IMR-90 (cell line): ENCODE results near the gene BCL11B. TPM values are rescaled to one million over a fixed set of nuclear protein-coding genes. Genes with fewer than 3 reads are reported as not detected.

Experiments
- ATAC-seq: fragments of 200-7000 bp; cut with Tn5 transposase; 2 replicates; pipeline ENCODE4 v1.9.1; 2020; ENCODE audit warnings: low read depth, mild to moderate bottlenecking, moderate library complexity
- BruUV-seq: library from RNA; stranded (reverse); fragments of 400-500 nt; replicated peaks from 2 replicates; lab custom pipeline; 2021; lab: Mats Ljungman, UMichigan
- CTCF ChIA-PET: fragments of 300-600 bp; formaldehyde crosslinking; extraction: SDS; loops from one replicate; lab custom pipeline; 2021; ENCODE audit warnings: antibody characterized with exemption; lab: Yijun Ruan, JAX
- POLR2A ChIA-PET: fragments of 300-600 bp; sonication (Branson Sonifier 250); formaldehyde crosslinking; loops from one replicate; lab custom pipeline; 2022; ENCODE audit warnings: antibody characterized with exemption; ENCODE audit not compliant: unreplicated experiment; lab: Charles Lee
- DNase-seq: peaks from one replicate; pipeline ENCODE4 v3.0.0; 2013
- H2AFZ ChIP-seq: replicated peaks from 2 replicates; pipeline ENCODE3; 2013; ENCODE audit warnings: low read length, mild to moderate bottlenecking; ENCODE audit not compliant: poor library complexity
- H2AK5ac ChIP-seq: 2 replicates; pipeline ENCODE4 v1.6.1; 2013; ENCODE audit warnings: low read depth, low read length, inconsistent platforms
- H2AK9ac ChIP-seq: replicated peaks from 2 replicates; pipeline ENCODE3; 2013; ENCODE audit warnings: mild to moderate bottlenecking, low read depth, low read length, moderate library complexity; ENCODE audit not compliant: poor library complexity
- H2BK120ac ChIP-seq: 2 replicates; pipeline ENCODE4 v1.6.1; 2013; ENCODE audit warnings: low read depth, low read length, inconsistent platforms
- H2BK15ac ChIP-seq: 3 replicates; pipeline ENCODE4 v1.6.1; 2013; ENCODE audit warnings: low read depth, low read length, inconsistent platforms
- H2BK20ac ChIP-seq: 2 replicates; pipeline ENCODE4 v1.6.1; 2013; ENCODE audit warnings: low read depth, mild to moderate bottlenecking, inconsistent platforms, low read length, moderate library complexity
- H2BK5ac ChIP-seq: 2 replicates; pipeline ENCODE4 v1.6.1; 2013; ENCODE audit warnings: mild to moderate bottlenecking, low read depth, low read length, inconsistent platforms; ENCODE audit not compliant: poor library complexity, severe bottlenecking
- H3K14ac ChIP-seq: replicated peaks from 2 replicates; pipeline ENCODE4 v1.6.1; 2013; ENCODE audit warnings: low read depth, low read length, inconsistent platforms
- H3K18ac ChIP-seq: 2 replicates; pipeline ENCODE4 v1.6.1; 2013; ENCODE audit warnings: low read depth, low read length, control low read depth
- H3K23ac ChIP-seq: 2 replicates; pipeline ENCODE4 v1.6.1; 2013; ENCODE audit warnings: low read depth, low read length, inconsistent platforms
- H3K27ac ChIP-seq: 2 replicates; pipeline ENCODE4 v1.5.1; 2013; ENCODE audit warnings: mild to moderate bottlenecking, control low read depth, low read length; ENCODE audit not compliant: insufficient read depth
- H3K27me3 ChIP-seq: 2 replicates; pipeline ENCODE4 v1.6.1; 2013; ENCODE audit warnings: low read length; ENCODE audit not compliant: control insufficient read depth, insufficient read depth
- H3K36me3 ChIP-seq: 2 replicates; pipeline ENCODE4 v1.6.1; 2013; ENCODE audit warnings: low read length, mixed read lengths; ENCODE audit not compliant: control insufficient read depth, insufficient read depth
- H3K4ac ChIP-seq: 2 replicates; pipeline ENCODE4 v1.6.1; 2013; ENCODE audit warnings: low read depth, low read length, inconsistent platforms
- H3K4me1 ChIP-seq: 2 replicates; pipeline ENCODE4 v1.6.1; 2013; ENCODE audit warnings: low read length, mixed read lengths; ENCODE audit not compliant: control insufficient read depth, insufficient read depth
- H3K4me2 ChIP-seq: 2 replicates; pipeline ENCODE4 v1.6.1; 2013; ENCODE audit warnings: low read depth, mild to moderate bottlenecking, control low read depth, low read length, moderate library complexity
- H3K4me3 ChIP-seq: 2 replicates; pipeline ENCODE4 v1.5.1; 2013; ENCODE audit warnings: low read depth, mild to moderate bottlenecking, control low read depth, low read length, moderate library complexity; ENCODE audit not compliant: insufficient read depth
- H3K56ac ChIP-seq: 2 replicates; pipeline ENCODE4 v1.6.1; 2013; ENCODE audit warnings: low read length, inconsistent platforms; ENCODE audit not compliant: insufficient read depth; ENCODE audit errors: extremely low read depth
- H3K79me1 ChIP-seq, 2 experiments: 2 replicates each; pipeline ENCODE4 v1.6.1; 2013; ENCODE audit warnings: low read length in 2 of 2, inconsistent platforms in 1 of 2, low read depth in 1 of 2
- H3K9ac ChIP-seq: 2 replicates; pipeline ENCODE4 v1.6.1; 2013; ENCODE audit warnings: low read depth, low read length, control low read depth
- H3K9me1 ChIP-seq: 2 replicates; pipeline ENCODE4 v1.6.1; 2013; ENCODE audit warnings: low read length, inconsistent platforms; ENCODE audit not compliant: insufficient read depth
- H3K9me3 ChIP-seq: 2 replicates; pipeline ENCODE4 v1.6.1; 2013; ENCODE audit warnings: low read length; ENCODE audit not compliant: control insufficient read depth, insufficient read depth
- H4K20me1 ChIP-seq: 2 replicates; pipeline ENCODE4 v1.6.1; 2013; ENCODE audit warnings: low read length, inconsistent platforms; ENCODE audit not compliant: insufficient read depth
- H4K5ac ChIP-seq: 2 replicates; pipeline ENCODE4 v1.6.1; 2013; ENCODE audit warnings: mild to moderate bottlenecking, low read depth, low read length, control low read depth
- H4K8ac ChIP-seq, 2 experiments: 2 replicates each; pipeline ENCODE4 v1.6.1; 2013; ENCODE audit warnings: low read depth in 2 of 2, low read length in 2 of 2, control low read depth in 1 of 2, inconsistent platforms in 1 of 2
- H4K91ac ChIP-seq: 2 replicates; pipeline ENCODE4 v1.6.1; 2013; ENCODE audit warnings: low read depth, low read length, inconsistent platforms; ENCODE audit not compliant: insufficient read depth
- BHLHE40 ChIP-seq: fragments of 150-350 bp; IDR thresholded peaks from 2 replicates; pipeline ENCODE4 v1.6.1; 2016; ENCODE audit warnings: mild to moderate bottlenecking, low read depth, low read length
- CEBPB ChIP-seq: IDR thresholded peaks from 2 replicates; pipeline ENCODE4 v1.6.1; 2012; ENCODE audit warnings: low read depth, low read length, improper control_type of control experiment
- CTCF ChIP-seq: conservative IDR thresholded peaks from 2 replicates; pipeline ENCODE4 v1.5.1; 2012; ENCODE audit warnings: mild to moderate bottlenecking, low read depth, low read length, improper control_type of control experiment
- ELK1 ChIP-seq: fragments of 150-350 bp; IDR thresholded peaks from 2 replicates; pipeline ENCODE4 v1.6.1; 2016; ENCODE audit warnings: low read depth, mild to moderate bottlenecking, low read length, moderate library complexity, borderline replicate concordance
- FOS ChIP-seq: fragments of 150-350 bp; IDR thresholded peaks from 2 replicates; pipeline ENCODE4 v1.6.1; 2016; ENCODE audit warnings: low read depth, low read length
- MAFK ChIP-seq: IDR thresholded peaks from 2 replicates; pipeline ENCODE4 v1.6.1; 2012; ENCODE audit warnings: low read depth, low read length, improper control_type of control experiment
- MXI1 ChIP-seq: IDR thresholded peaks from 2 replicates; pipeline ENCODE4 v1.6.1; 2012; ENCODE audit warnings: low read depth, mild to moderate bottlenecking, low read length, moderate library complexity, borderline replicate concordance
- NFE2L2 ChIP-seq: fragments of 150-350 bp; IDR thresholded peaks from 2 replicates; pipeline ENCODE4 v1.6.1; 2016; ENCODE audit warnings: low read depth, mild to moderate bottlenecking, low read length
- POLR2A ChIP-seq: IDR thresholded peaks from 2 replicates; pipeline ENCODE4 v1.6.1; 2012; ENCODE audit warnings: mild to moderate bottlenecking, low read depth, low read length
- RAD21 ChIP-seq: IDR thresholded peaks from 2 replicates; pipeline ENCODE4 v1.6.1; 2012; ENCODE audit warnings: low read length, improper control_type of control experiment
- RCOR1 ChIP-seq: IDR thresholded peaks from 2 replicates; pipeline ENCODE4 v1.6.1; 2012; ENCODE audit warnings: mild to moderate bottlenecking, low read length, improper control_type of control experiment; ENCODE audit not compliant: insufficient replicate concordance
- SMC3 ChIP-seq: fragments of 150-350 bp; IDR thresholded peaks from 2 replicates; pipeline ENCODE4 v1.6.1; 2016; ENCODE audit warnings: low read depth, mild to moderate bottlenecking, antibody characterized with exemption, low read length, moderate library complexity
- USF2 ChIP-seq: fragments of 150-350 bp; IDR thresholded peaks from 2 replicates; pipeline ENCODE4 v1.6.1; 2017; ENCODE audit warnings: mild to moderate bottlenecking, antibody characterized with exemption, low read length, low read depth
- WGBS, 2 experiments: methylation state at CpG; one replicate each; pipeline versions ENCODE4 v1.1.5 to v1.1.7; 2013; ENCODE audit warnings: missing lambda C conversion rate in 2 of 2; ENCODE audit not compliant: insufficient read length in 1 of 2; ENCODE audit errors: extremely low coverage in 2 of 2; 5-methylcytosine and 5-hydroxymethylcytosine counted together
- dilution Hi-C: fragments of 300-500 bp; cut with HindIII; formaldehyde crosslinking; loops from one replicate; pipeline ENCODE4 v1.14.3; 2018; ENCODE audit warnings: low sequenced_read_pairs; ENCODE audit not compliant: unreplicated experiment
- in situ Hi-C: fragments of 300-500 bp; cut with MboI; formaldehyde crosslinking; loops from 3 replicates; pipeline ENCODE4 v1.14.3; 2019; ENCODE audit warnings: low sequenced_read_pairs, inconsistent platforms, mixed read lengths
- intact Hi-C: fragments of 100-400 bp; cut with micrococcal nuclease; formaldehyde crosslinking; loops from 2 replicates; pipeline ENCODE4 v1.10.0; 2022
- polyA plus RNA-seq, 3 experiments: library from polyadenylated mRNA; depleted of rRNA; stranded (reverse); fragments of >200 nt; gene quantifications; 2 replicates each; pipeline ENCODE4 v1.2.3, GENCODE V29; 2012; ENCODE audit warnings: low replicate concordance in 1 of 3
- total RNA-seq: library from RNA; depleted of rRNA; stranded (reverse); fragments of >200 nt; gene quantifications from 2 replicates; pipeline ENCODE4 v1.2.3, GENCODE V29; 2012

BCL11B gene
- total and polyA plus RNA-seq, 2 of the 4 experiments (the other 2 are of a cell fraction): under 0.01 TPM; not detected in 1

GRCh38 chr14:99267381-99267780, 4.6 kb downstream of the BCL11B start:
- no peaks in the 10 kb centered on the region for H3K9me1 ChIP-seq
- H3K4me2 ChIP-seq: no peak overlapping the region
- ATAC-seq: no peak
- H3K9me3 ChIP-seq: no peaks in the 10 kb centered on the region
- no peak overlapping the region for H3K27ac ChIP-seq
- H3K4me1 ChIP-seq: no peaks in the 10 kb centered on the region
- no peak for TF ChIP-seq RCOR1
- TF ChIP-seq NFE2L2: no peak
- TF ChIP-seq BHLHE40: no peak
- no peak for TF ChIP-seq CEBPB
- no peak for TF ChIP-seq POLR2A
- no peak for TF ChIP-seq USF2
- TF ChIP-seq MXI1: no peak
- TF ChIP-seq ELK1: no peak
- TF ChIP-seq SMC3: no peak
- no peak for TF ChIP-seq MAFK
- TF ChIP-seq RAD21: no peak
- TF ChIP-seq FOS: no peak
- TF ChIP-seq CTCF: no peak
- no peak overlapping the region for H4K8ac ChIP-seq
- no peak overlapping the region for H3K14ac ChIP-seq
- H2AK5ac ChIP-seq: no peak overlapping the region
- peaks cover 37% of the 10 kb centered on the region for H3K27me3 ChIP-seq
- ChIA-PET CTCF (no interaction called here), POLR2A (no interaction called here)
- no peak overlapping the region for H4K5ac ChIP-seq
- no peak overlapping the region for H3K4ac ChIP-seq
- intact Hi-C loops (no loop called here), dilution Hi-C loops (no loop called here), in situ Hi-C loops (no loop called here)
- H4K91ac ChIP-seq: no peak overlapping the region
- H4K20me1 ChIP-seq: no peaks in the 10 kb centered on the region
- no TSS peak for BruUV-seq
- no peak overlapping the region for H2BK20ac ChIP-seq
- H3K36me3 ChIP-seq: no peaks in the 10 kb centered on the region
- no CpG with 5 or more reads among the region's 4 CpGs for WGBS, 2 experiments
- H2AFZ ChIP-seq: no peak overlapping the region
- H2AK9ac ChIP-seq: no peak overlapping the region
- H2BK120ac ChIP-seq: no peak overlapping the region
- no peak overlapping the region for H2BK15ac ChIP-seq
- no peak overlapping the region for H2BK5ac ChIP-seq
- no peak overlapping the region for H3K56ac ChIP-seq
- H3K79me1 ChIP-seq: no peaks in the 10 kb centered on the region
- H3K18ac ChIP-seq: no peak overlapping the region
- DNase-seq: no peak
- no peak overlapping the region for H3K4me3 ChIP-seq
- H3K23ac ChIP-seq: no peak overlapping the region
- H3K9ac ChIP-seq: no peak overlapping the region
